Gastrocnemius medialis (tissue), 4 donors: ENCODE data around the gene KCNJ5.

Experiments
- CTCF ChIP-seq, 5 experiments: fragments of 450-650 bp in 3 of 5; fragments of 200-600 bp in 2 of 5; sonication (generic) in 2 of 5; IDR thresholded peaks in 4 of 5; conservative IDR thresholded peaks in 1 of 5; 1 replicate in 4 of 5; 2 replicates in 1 of 5; pipeline ENCODE4 v1.5.1; 2016 to 2019; ENCODE audit warnings: antibody characterized with exemption in 5 of 5, mild to moderate bottlenecking in 3 of 5, moderate library complexity in 3 of 5
- POLR2A ChIP-seq, 2 donors: fragments of 450-650 bp; IDR thresholded peaks; one replicate each; pipeline ENCODE4 v1.6.1; 2017; ENCODE audit warnings: antibody characterized with exemption in 2 of 2, mild to moderate bottlenecking in 2 of 2, moderate library complexity in 2 of 2

GRCh38 chr11:128963744-128964325 is 72.7 kb downstream of the KCNJ5 start:
- TF ChIP-seq POLR2A (IDR thresholded peaks at IDR 0.05) (no peak), CTCF (IDR thresholded peaks at IDR 0.05 in 4 of 5, conservative IDR thresholded peaks at IDR 0.05 in 1 of 5) (no peak)
